Trophoblast cell (in vitro differentiated cells and primary cell): ENCODE results near the gene ISG20.

Experiments
- DNase-seq, 2 donors: peaks; one replicate each; pipeline ENCODE4 v3.0.0-alpha.2; 2016
- H2AFZ ChIP-seq: 2 replicates; pipeline ENCODE4 v1.6.1; 2013; ENCODE audit warnings: low read length, moderate library complexity, mild to moderate bottlenecking; ENCODE audit not compliant: insufficient read depth, poor library complexity
- H2AK5ac ChIP-seq: 2 replicates; pipeline ENCODE4 v1.6.1; 2013; ENCODE audit warnings: mild to moderate bottlenecking, low read length
- H2BK120ac ChIP-seq: 2 replicates; pipeline ENCODE4 v1.6.1; 2013; ENCODE audit warnings: low read length, mild to moderate bottlenecking, moderate library complexity; ENCODE audit not compliant: insufficient read depth, poor library complexity
- H2BK12ac ChIP-seq: 2 replicates; pipeline ENCODE4 v1.6.1; 2013; ENCODE audit warnings: mild to moderate bottlenecking, low read length, moderate library complexity
- H2BK5ac ChIP-seq: 2 replicates; pipeline ENCODE4 v1.6.1; 2013; ENCODE audit warnings: low read length, low read depth, moderate library complexity, mild to moderate bottlenecking; ENCODE audit not compliant: poor library complexity
- H3K14ac ChIP-seq: 2 replicates; pipeline ENCODE4 v1.6.1; 2013; ENCODE audit warnings: mild to moderate bottlenecking, low read length
- H3K18ac ChIP-seq: 2 replicates; pipeline ENCODE4 v1.6.1; 2013; ENCODE audit warnings: mild to moderate bottlenecking, low read length
- H3K23ac ChIP-seq: 2 replicates; pipeline ENCODE4 v1.6.1; 2013; ENCODE audit warnings: low read length
- H3K27ac ChIP-seq: 2 replicates; pipeline ENCODE4 v1.5.1; 2013; ENCODE audit warnings: low read depth, mild to moderate bottlenecking, inconsistent platforms, low read length, moderate library complexity
- H3K27me3 ChIP-seq: 2 replicates; pipeline ENCODE4 v1.6.1; 2013; ENCODE audit warnings: inconsistent platforms, mild to moderate bottlenecking, low read length, moderate library complexity; ENCODE audit not compliant: insufficient read depth
- H3K36me3 ChIP-seq, 2 experiments: 1 replicate in 1 of 2; 2 replicates in 1 of 2; pipeline ENCODE4 v1.6.1; 2013; ENCODE audit warnings: low read length in 2 of 2, mild to moderate bottlenecking in 2 of 2, moderate library complexity in 1 of 2; ENCODE audit not compliant: insufficient read depth in 2 of 2, control insufficient read depth in 1 of 2
- H3K4ac ChIP-seq: 2 replicates; pipeline ENCODE4 v1.6.1; 2013; ENCODE audit warnings: low read depth, mild to moderate bottlenecking, low read length, moderate library complexity
- H3K4me1 ChIP-seq, 2 experiments: 1 replicate in 1 of 2; 2 replicates in 1 of 2; pipeline ENCODE4 v1.6.1; 2013; ENCODE audit warnings: low read length in 2 of 2, mild to moderate bottlenecking in 2 of 2, moderate library complexity in 1 of 2; ENCODE audit not compliant: insufficient read depth in 2 of 2, control insufficient read depth in 1 of 2
- H3K4me2 ChIP-seq: 2 replicates; pipeline ENCODE4 v1.6.1; 2013; ENCODE audit warnings: inconsistent platforms, mild to moderate bottlenecking, low read length, moderate library complexity
- H3K4me3 ChIP-seq: 2 replicates; pipeline ENCODE4 v1.5.1; 2013; ENCODE audit warnings: mild to moderate bottlenecking, low read depth, low read length, inconsistent platforms
- H3K79me1 ChIP-seq: one replicate; pipeline ENCODE4 v1.6.1; 2013; ENCODE audit warnings: low read length
- H3K79me2 ChIP-seq: 2 replicates; pipeline ENCODE4 v1.6.1; 2013; ENCODE audit warnings: low read length, mild to moderate bottlenecking; ENCODE audit not compliant: control insufficient read depth, insufficient read depth, poor library complexity
- H3K9ac ChIP-seq: 2 replicates; pipeline ENCODE4 v1.6.1; 2013; ENCODE audit warnings: mild to moderate bottlenecking, low read length
- H3K9me3 ChIP-seq: 2 replicates; pipeline ENCODE4 v1.6.1; 2013; ENCODE audit warnings: low read depth, mild to moderate bottlenecking, control low read depth, inconsistent platforms, low read length; ENCODE audit not compliant: insufficient read depth
- H4K12ac ChIP-seq: 2 replicates; pipeline ENCODE4 v1.6.1; 2013; ENCODE audit warnings: low read depth, mild to moderate bottlenecking, low read length, moderate library complexity
- H4K8ac ChIP-seq: 2 replicates; pipeline ENCODE4 v1.6.1; 2013; ENCODE audit warnings: low read depth, mild to moderate bottlenecking, low read length, moderate library complexity
- H4K91ac ChIP-seq: one replicate; pipeline ENCODE4 v1.6.1; 2013; ENCODE audit warnings: low read depth, mild to moderate bottlenecking, low read length, moderate library complexity
- WGBS: extraction: QIAGEN DNeasy Blood & Tissue Kit; methylation state at CpG from one replicate; pipeline ENCODE4 v1.1.7; 2013; ENCODE audit warnings: missing lambda C conversion rate; ENCODE audit not compliant: insufficient read length, insufficient coverage; ENCODE audit errors: extremely low coverage; 5-methylcytosine and 5-hydroxymethylcytosine counted together

ISG20 gene

DNA sequence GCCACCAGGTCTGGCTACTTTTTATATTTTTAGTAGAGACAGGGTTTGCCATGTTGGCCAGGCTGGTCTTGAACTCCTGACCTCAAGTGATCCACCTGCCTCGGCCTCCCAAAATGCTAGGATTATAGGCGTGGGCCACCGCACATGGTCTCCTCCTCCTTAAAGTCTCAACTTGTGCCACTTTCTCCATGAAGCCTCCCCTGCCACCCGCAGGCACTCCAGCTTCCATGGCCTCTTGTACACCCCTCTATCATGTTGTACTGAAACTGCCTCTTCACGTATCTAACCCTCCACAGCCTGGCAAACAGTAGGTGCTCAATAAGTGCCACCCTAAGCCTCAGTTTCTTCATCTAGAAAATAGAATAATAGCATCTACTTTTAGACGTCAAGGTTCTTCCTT is 39.9 kb downstream of the ISG20 start:
- no peaks in the 10 kb centered on the region for H3K36me3 ChIP-seq
- H4K12ac ChIP-seq: no peak overlapping the region
- WGBS: no CpG with 5 or more reads among the region's 6 CpGs
- no peak overlapping the region for H3K4me3 ChIP-seq
- H3K4me1 ChIP-seq: peaks cover 2% of the 10 kb centered on the region in 2 experiments
- no peak overlapping the region for H4K91ac ChIP-seq
- H2BK5ac ChIP-seq: no peak overlapping the region
- H4K8ac ChIP-seq: no peak overlapping the region
- no peak overlapping the region for H3K18ac ChIP-seq
- no peaks in the 10 kb centered on the region for H3K79me2 ChIP-seq
- H3K9ac ChIP-seq: no peak overlapping the region
- no peak for DNase-seq
- H2AFZ ChIP-seq: no peak overlapping the region
- H3K4ac ChIP-seq: no peak overlapping the region
- no peak overlapping the region for H2BK120ac ChIP-seq
- H3K4me2 ChIP-seq: no peak overlapping the region
- H3K27ac ChIP-seq: no peak overlapping the region
- no peak overlapping the region for H3K23ac ChIP-seq
- no peaks in the 10 kb centered on the region for H3K79me1 ChIP-seq
- no peak overlapping the region for H2AK5ac ChIP-seq
- no peak overlapping the region for H3K14ac ChIP-seq
- no peaks in the 10 kb centered on the region for H3K27me3 ChIP-seq
- no peak overlapping the region for H2BK12ac ChIP-seq
- H3K9me3 ChIP-seq: no peaks in the 10 kb centered on the region

DNA sequence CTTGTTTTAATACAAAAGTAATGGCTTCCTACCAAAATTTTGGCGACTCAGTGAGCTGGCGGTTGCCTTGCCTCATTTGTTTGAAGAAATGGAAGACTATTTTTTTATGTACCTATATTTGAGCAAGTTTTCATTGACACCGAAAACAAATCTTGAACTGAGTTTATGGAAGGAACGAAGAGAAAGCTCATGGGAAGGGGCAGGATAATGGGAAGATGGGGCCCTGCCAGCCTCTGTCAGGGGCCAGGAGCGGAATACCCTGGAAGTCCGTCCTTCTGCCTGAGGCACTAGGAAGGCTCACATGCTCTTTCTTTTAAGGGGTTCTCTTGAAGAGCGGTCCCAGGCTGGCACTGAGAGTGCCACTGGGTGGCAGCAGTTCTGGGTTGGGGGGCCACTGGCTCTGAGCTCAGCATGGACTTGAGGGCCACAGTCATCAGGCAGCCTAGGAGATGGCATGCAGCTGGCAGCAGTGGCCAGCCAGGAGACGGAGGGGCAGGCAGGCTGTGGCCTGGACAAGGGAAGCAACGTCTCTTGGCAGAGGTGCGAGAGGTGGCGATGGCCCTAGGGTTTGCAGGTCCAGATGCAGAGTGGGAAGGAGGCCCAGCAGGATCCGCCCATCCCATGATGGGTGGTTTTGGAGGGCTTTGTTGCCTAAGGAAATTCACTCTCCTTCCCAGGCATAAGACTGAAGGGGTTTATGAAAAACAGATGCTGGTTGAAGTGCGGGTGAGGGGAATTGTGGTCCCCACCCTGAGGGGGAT is 41.6 kb downstream of the ISG20 start:
- no CpG with 5 or more reads among the region's 13 CpGs for WGBS

DNA sequence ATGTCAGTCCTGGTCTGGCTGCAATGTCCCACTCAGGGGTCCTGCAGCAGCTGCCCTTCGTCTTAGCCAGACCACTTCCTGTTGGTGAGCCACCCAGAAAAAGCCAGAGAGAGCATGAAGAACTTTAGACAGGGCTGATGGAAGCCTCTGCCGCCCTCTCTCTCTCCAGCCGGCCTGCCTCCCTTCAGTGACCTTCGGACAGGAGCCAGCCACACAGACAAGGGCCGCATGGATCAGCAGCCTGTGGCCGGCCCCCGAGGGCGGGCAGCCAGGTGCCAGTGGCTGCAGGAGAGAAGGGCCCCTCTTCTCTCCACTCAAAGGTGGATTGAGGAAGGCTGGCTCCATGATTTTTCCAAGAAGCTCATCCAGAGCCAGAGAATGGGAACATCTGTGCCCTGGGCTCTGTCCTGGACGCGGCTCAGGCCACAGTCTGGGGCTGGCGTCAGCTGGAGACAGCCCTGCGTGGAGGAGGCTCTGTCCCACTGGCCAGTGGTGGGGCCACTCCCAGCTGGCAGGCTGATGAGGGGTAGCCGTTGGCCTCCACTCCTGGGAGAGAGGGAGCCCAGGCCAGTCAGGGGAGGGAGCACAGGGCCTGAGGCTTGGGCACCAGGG is 42.9 kb downstream of the ISG20 start:
- Histone ChIP-seq H3K4me1 (peaks cover 2% of the 10 kb centered on the region in 2 experiments), H3K18ac (no peak overlapping the region), H3K79me2 (no peaks in the 10 kb centered on the region), H2AFZ (no peak overlapping the region), H3K4ac (no peak overlapping the region), H3K27ac (no peak overlapping the region), H2BK120ac (no peak overlapping the region), H2BK12ac (no peak overlapping the region), H3K9me3 (peaks cover 2% of the 10 kb centered on the region), H3K14ac (no peak overlapping the region), H3K4me3 (no peak overlapping the region), H2AK5ac (no peak overlapping the region), H3K23ac (no peak overlapping the region), H4K91ac (no peak overlapping the region), H3K4me2 (no peak overlapping the region), H3K27me3 (no peaks in the 10 kb centered on the region), H2BK5ac (no peak overlapping the region), H3K9ac (no peak overlapping the region), H3K79me1 (no peaks in the 10 kb centered on the region), H4K12ac (no peak overlapping the region), H3K36me3 (no peaks in the 10 kb centered on the region), H4K8ac (no peak overlapping the region)
- WGBS: no CpG with 5 or more reads among the region's 13 CpGs
- no peak for DNase-seq

More for the DNA sequence above, 41.6 kb downstream of the ISG20 start:
- Histone ChIP-seq H4K8ac (no peak overlapping the region), H3K79me2 (no peaks in the 10 kb centered on the region), H3K4me3 (no peak overlapping the region), H3K9me3 (no peaks in the 10 kb centered on the region), H3K18ac (no peak overlapping the region), H3K23ac (no peak overlapping the region), H3K4me1 (peaks cover 2% of the 10 kb centered on the region in 2 experiments), H3K4ac (no peak overlapping the region), H3K79me1 (no peaks in the 10 kb centered on the region), H2BK120ac (no peak overlapping the region), H3K4me2 (no peak overlapping the region), H2AFZ (no peak overlapping the region), H4K12ac (no peak overlapping the region), H3K27me3 (no peaks in the 10 kb centered on the region), H3K27ac (no peak overlapping the region), H3K36me3 (no peaks in the 10 kb centered on the region), H3K9ac (no peak overlapping the region), H2BK5ac (no peak overlapping the region), H3K14ac (no peak overlapping the region), H4K91ac (no peak overlapping the region), H2BK12ac (no peak overlapping the region), H2AK5ac (no peak overlapping the region)
- no peak for DNase-seq

DNA sequence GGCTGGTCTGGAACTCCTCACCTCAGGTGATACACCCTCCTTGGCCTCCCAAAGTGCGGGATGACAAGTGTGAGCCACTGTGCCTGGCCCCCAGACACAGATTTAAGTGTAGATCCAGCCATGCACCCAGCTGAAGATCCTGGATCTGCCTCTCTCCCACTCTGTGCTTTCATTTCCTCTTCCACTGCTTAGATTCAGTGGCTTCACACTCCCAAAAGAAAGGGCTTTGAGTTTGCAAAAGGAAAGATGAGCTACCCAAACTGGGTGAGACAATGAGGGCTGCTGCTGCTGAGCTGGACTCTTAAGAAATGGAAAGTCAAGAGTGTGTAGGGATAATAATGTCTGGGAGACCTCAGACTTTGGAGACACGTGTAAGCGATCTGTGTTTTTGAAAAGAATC is 45.5 kb downstream of the ISG20 start:
- H3K4me2 ChIP-seq: no peak overlapping the region
- H3K4me3 ChIP-seq: no peak overlapping the region
- peaks cover 5% of the 10 kb centered on the region for H3K9me3 ChIP-seq
- no peak overlapping the region for H4K12ac ChIP-seq
- H3K79me1 ChIP-seq: no peaks in the 10 kb centered on the region
- H3K4ac ChIP-seq: no peak overlapping the region
- H3K14ac ChIP-seq: no peak overlapping the region
- H3K36me3 ChIP-seq: no peaks in the 10 kb centered on the region
- no peak overlapping the region for H2AFZ ChIP-seq
- no peak overlapping the region for H3K18ac ChIP-seq
- no peak for DNase-seq
- no peak overlapping the region for H2BK120ac ChIP-seq
- H3K9ac ChIP-seq: no peak overlapping the region
- H2BK5ac ChIP-seq: no peak overlapping the region
- no peak overlapping the region for H2AK5ac ChIP-seq
- H2BK12ac ChIP-seq: no peak overlapping the region
- H3K79me2 ChIP-seq: no peaks in the 10 kb centered on the region
- H3K4me1 ChIP-seq: peaks cover 2% of the 10 kb centered on the region in 2 experiments
- WGBS: no CpG with 5 or more reads among the region's 3 CpGs
- no peak overlapping the region for H4K91ac ChIP-seq
- H3K23ac ChIP-seq: no peak overlapping the region
- H3K27ac ChIP-seq: no peak overlapping the region
- no peaks in the 10 kb centered on the region for H3K27me3 ChIP-seq
- no peak overlapping the region for H4K8ac ChIP-seq
